NCI-H1436 treated with DMSO at 0.1 percent for 48 hours (cell line): ENCODE data around the gene HTN3.
"Not testable (repeated sequence)": the region's sequence is repeated elsewhere in the genome, so short reads cannot be mapped to it uniquely, and the experiment has no call there.

Source experiments
- DNase-seq: peaks from one replicate; lab custom pipeline; 2025; lab: John Stamatoyannopoulos, UW

HTN3 gene

DNA sequence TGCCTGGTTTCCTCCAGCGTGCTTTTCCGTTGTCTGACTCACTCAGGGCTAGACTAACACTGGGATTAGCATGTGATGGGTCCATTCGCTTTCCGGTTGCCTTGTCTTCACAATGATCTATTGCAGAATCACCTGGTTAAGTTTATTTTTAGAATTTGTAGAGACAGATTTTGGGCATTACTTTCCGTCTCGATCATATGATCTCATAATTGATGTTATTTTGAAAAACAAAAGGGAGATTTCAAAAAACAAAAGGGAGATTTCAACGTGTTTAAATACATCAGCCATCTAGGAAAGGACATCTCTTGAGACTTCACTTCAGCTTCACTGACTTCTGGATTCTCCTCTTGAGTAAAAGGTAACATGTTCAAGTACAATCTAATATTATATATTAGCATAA, at the start of gene HTN3:
Gene HTN3, plus strand, starts transcription at position 301 of the 400 bp plus-strand sequence. CDS start 2,282 bp downstream, outside the sequence.
- not testable (repeated sequence) for DNase-seq

- peak; percentile 68 for DNase-seq
Measured at GRCh38 chr4:69984030-69984443, 44.2 kb upstream of the HTN3 start.

DNA sequence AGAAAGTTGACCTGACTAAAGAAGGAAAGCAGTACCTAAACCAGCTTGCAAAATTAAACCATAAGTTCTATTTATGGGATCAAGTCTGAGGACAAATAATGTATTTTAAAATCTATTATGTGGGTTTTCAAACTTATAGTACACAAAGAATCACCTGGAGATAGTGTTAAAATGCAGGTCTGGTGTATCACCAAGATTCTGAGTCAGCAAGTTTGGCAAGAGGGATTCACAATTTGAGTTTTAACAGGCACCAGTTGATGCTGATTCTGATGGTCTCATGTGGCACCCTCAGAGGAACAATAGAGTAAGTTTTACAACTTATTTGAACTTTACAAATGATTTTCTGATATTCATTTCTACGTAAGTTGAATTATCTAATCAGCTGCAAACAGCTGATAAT, 41.6 kb upstream of the HTN3 start:
- DNase-seq: no peak

GRCh38 chr4:69991016-69991415, 37.2 kb upstream of the HTN3 start:
- no peak for DNase-seq

- DNase-seq: no peak
Measured at GRCh38 chr4:69994782-69995181, 33.5 kb upstream of the HTN3 start.

- no peak for DNase-seq
Measured at GRCh38 chr4:69995526-69996016, 32.7 kb upstream of the HTN3 start, which contains the start of gene STATH. STATH (plus strand) TSS chr4:69995966; CDS start chr4:69998438, 2,472 bp downstream.

- DNase-seq: no peak
Measured at GRCh38 chr4:69999420-69999819, 28.8 kb upstream of the HTN3 start.

- no peak for DNase-seq
Measured at GRCh38 chr4:70000711-70001110, 27.5 kb upstream of the HTN3 start.

DNA sequence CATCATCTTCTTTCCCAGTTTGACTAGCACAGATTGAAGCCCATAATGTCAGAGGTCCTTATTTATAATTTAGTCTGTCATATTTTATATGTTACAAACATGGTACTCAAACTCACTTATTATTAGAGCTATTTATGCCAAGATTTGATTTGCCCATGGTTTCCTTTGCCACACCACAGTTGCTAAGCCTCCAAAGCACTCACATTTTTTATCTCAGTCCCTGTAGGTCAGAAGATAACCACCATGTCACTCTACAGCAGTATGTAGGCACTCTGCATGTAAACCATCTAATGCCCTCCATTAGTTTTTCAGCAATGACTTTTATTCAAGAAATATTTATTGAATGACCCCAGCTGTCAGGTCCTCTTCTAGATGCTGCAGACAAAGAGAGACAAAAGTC, 25.8 kb upstream of the HTN3 start:
- DNase-seq: no peak

GRCh38 chr4:70008771-70009170, 19.5 kb upstream of the HTN3 start:
- no peak for DNase-seq

- not testable (repeated sequence) for DNase-seq
Measured at GRCh38 chr4:70019006-70019405, 9.3 kb upstream of the HTN3 start.

DNA sequence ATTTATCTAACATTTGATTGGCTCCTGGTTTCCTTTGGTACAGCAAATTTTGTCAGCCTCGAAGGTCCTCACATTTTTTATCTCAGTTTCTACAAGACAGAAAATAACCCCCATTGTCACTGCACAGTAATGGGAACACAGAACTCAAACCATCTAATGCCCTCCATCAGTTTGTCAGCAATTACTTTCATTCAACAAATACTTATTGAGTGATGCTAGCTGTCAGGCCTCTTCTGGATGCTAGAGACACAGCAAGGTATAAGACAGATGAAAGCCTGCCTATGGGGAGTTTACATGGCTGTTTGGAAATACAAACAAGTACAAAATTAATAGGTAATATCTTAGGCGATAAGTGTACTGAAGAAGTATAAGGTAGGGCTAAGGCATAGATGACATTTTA, 5.0 kb upstream of the HTN3 start:
- no peak for DNase-seq

DNA sequence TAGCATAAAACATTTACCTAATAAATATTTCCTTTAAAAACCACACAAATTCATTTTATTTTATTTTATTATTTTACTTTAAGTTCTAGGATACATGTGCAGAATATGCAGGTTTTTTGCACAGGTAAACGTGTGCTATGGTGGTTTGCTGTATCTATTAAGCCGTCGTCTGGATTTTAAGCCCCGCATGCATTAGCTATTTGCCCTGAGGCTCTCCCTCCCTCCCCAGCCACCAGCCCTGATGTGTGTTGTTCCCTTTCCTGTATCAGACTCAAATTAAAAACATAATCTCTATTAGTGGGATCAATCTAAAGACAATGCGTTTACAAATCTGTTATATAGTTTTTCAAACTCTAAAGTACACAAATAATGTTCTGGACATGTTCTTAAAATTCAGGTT, 1.2 kb upstream of the HTN3 start:
- DNase-seq: no peak

DNA sequence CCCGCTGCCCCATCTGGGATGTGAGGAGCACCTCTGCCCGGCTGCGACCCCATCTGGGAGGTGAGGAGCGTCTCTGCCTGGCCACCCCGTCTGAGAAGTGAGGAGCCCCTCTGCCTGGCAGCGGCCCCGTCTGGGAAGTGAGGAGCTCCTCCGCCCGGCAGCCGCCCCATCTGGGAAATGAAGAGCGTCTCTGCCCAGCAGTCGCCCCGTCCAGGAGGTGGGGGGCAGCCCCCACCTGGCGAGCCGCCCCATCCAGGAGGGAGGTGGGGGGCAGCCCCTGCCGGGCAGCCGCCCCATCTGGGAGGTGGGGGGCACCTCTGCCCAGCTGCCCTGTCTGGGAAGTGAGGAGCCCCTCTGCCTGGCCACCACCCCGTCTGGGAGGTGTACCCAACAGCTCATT, 9.3 kb downstream of the HTN3 start:
- DNase-seq: not testable (repeated sequence)

- DNase-seq: not testable (repeated sequence)
Measured at GRCh38 chr4:70039928-70040327, 11.7 kb downstream of the HTN3 start.

DNA sequence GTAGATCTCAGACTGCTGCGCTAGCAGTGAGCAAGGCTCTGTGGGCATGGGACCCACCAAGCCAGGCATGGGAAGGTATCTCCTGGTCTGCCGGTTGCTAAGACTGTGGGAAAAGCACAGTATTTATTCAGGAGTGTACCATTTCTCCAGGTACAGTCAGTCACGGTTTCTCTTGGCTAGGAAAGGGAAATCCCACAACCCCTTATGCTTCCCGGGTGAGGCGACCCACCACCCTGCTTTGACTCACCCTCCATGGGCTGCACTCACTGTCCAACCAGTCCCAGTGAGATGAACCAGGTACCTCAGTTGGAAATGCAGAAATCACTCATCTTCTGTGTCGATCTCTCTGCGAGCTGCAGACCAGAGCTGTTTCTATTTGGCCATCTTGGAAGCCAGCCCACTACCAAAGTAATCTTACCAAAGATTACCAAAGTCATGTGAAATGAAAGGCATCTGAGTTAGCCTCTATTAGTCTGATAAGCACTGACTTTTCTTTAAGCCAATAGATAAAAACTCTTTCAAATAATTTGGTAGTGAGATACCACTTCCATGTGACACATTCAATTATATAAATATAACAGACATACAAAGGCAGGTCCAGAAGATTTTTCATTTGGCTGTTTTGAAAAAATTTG, 13.5 kb downstream of the HTN3 start:
- DNase-seq: no peak

GRCh38 chr4:70050138-70050537, 21.9 kb downstream of the HTN3 start, which contains the start of gene HTN1:
HTN1 (plus strand) TSS chr4:70050438; CDS start chr4:70053077, 2,639 bp downstream.
- not testable (repeated sequence) for DNase-seq

DNA sequence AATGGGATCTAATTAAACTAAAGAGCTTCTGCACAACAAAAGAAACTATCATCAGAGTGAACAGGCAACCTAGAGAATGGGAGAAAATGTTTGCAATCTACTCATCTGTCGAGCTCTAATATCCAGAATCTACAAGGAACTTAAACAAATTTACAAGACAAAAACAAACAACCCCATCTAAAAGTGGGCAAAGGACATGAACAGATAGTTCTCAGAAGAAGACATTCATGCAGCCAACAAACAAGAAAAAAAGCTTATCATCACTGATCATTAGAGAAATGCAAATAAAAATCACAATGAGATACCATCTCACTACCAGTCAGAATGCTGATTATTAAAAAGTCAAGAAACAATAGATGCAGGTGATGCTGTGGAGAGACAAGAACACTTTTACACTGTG, 28.3 kb downstream of the HTN3 start:
- DNase-seq: not testable (repeated sequence)

DNA sequence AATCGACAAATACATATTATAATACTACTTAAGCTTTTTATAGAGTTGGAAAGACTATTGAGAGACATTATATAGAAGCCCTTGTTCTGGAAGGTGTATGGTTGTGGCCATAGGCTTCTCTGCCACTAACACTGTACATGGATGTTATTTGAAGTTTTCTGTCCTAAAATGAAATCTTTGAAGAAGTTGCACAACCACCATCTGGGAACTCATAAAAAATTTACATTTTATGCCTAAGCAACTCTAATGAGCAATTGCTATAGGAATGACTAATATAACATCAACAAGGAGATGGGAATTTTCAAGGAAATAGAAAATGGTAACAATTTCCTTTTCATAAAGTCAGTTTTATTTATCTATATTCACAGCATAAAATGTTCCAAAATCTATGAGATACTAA, 29.4 kb downstream of the HTN3 start:
- DNase-seq: no peak

- no peak for DNase-seq
Measured at GRCh38 chr4:70059149-70059548, 30.9 kb downstream of the HTN3 start.

- DNase-seq: no peak
Measured at GRCh38 chr4:70062000-70062399, 33.7 kb downstream of the HTN3 start.

DNA sequence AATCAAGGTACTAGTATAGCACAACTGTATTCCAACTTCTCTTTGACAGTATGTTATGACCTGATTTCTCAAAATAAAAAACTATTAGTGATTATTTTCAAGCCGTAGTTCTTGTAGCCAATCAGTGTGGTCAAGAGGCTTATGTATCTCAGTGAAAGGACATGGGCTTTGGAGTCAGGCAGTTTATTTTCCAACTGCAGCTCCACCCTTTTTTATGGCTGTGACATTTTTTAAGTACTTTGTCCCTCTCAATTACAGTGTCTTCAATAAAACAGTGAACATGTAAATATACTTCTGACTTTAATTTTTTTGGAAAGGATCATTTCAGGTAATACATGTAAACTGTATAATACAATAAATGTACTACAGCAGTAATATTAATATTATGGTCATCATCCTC, 51.9 kb downstream of the HTN3 start:
- DNase-seq: no peak
